CD4-positive, alpha-beta T cell (primary cell): ENCODE measurements around the gene MRE11. TPM values are rescaled to one million over a fixed set of nuclear protein-coding genes. Genes with fewer than 3 reads are reported as not detected.

Source experiments
- ATAC-seq: fragments of 200-7000 bp; cut with Tn5 transposase; one replicate; pipeline ENCODE4 v1.10.0; 2022; ENCODE audit warnings: mild to moderate bottlenecking; ENCODE audit not compliant: poor library complexity
- CTCF ChIA-PET: fragments of 350-600 bp; sonication (Branson Sonifier 250); formaldehyde crosslinking; loops from one replicate; lab custom pipeline; 2021; ENCODE audit warnings: antibody characterized with exemption, inconsistent platforms; lab: Charles Lee
- POLR2A ChIA-PET: fragments of 350-600 bp; sonication (Branson Sonifier 250); formaldehyde crosslinking; loops from one replicate; lab custom pipeline; 2021; ENCODE audit warnings: antibody characterized with exemption, inconsistent platforms; lab: Charles Lee
- DNase-seq, 14 experiments: peaks; one replicate each; pipeline ENCODE4 v3.0.0-alpha.2; 2013 to 2020; ENCODE audit warnings: mixed read lengths in 2 of 14
- H3K27ac ChIP-seq, 2 donors: one replicate each; pipeline versions ENCODE4 v1.5.1 to v1.7.0; 2013; ENCODE audit warnings: low read length in 2 of 2, low read depth in 1 of 2, mild to moderate bottlenecking in 1 of 2
- H3K27me3 ChIP-seq, 2 experiments: 1 replicate in 1 of 2; 2 replicates in 1 of 2; pipeline versions ENCODE4 v1.6.1 to v1.7.0; 2013; ENCODE audit warnings: low read length in 2 of 2, control low read depth in 1 of 2, mild to moderate bottlenecking in 1 of 2, moderate library complexity in 1 of 2; ENCODE audit not compliant: insufficient read depth in 2 of 2, control insufficient read depth in 1 of 2
- H3K36me3 ChIP-seq: one replicate; pipeline ENCODE4 v1.6.1; 2013; ENCODE audit warnings: low read length, control low read depth; ENCODE audit not compliant: insufficient read depth
- H3K4me1 ChIP-seq: one replicate; pipeline ENCODE4 v1.6.1; 2013; ENCODE audit warnings: low read length, control low read depth; ENCODE audit not compliant: insufficient read depth
- H3K4me3 ChIP-seq: one replicate; pipeline ENCODE4 v1.5.1; 2013; ENCODE audit warnings: mild to moderate bottlenecking, low read length, moderate library complexity
- H3K9me3 ChIP-seq, 2 experiments: 1 replicate in 1 of 2; 2 replicates in 1 of 2; pipeline versions ENCODE4 v1.6.1 to v1.7.0; 2013; ENCODE audit warnings: low read length in 2 of 2, mild to moderate bottlenecking in 2 of 2, control low read depth in 1 of 2, moderate library complexity in 1 of 2; ENCODE audit not compliant: control insufficient read depth in 1 of 2, insufficient read depth in 1 of 2
- H3K27ac Mint-ChIP-seq: one replicate; pipeline ENCODE4 v1.8.0; 2020; ENCODE audit warnings: mixed read lengths
- H3K27me3 Mint-ChIP-seq: one replicate; pipeline ENCODE4 v1.8.0; 2021; ENCODE audit warnings: mixed read lengths
- H3K36me3 Mint-ChIP-seq: one replicate; pipeline ENCODE4 v1.8.0; 2021; ENCODE audit warnings: low read depth, mixed read lengths
- H3K4me1 Mint-ChIP-seq: one replicate; pipeline ENCODE4 v1.8.0; 2021; ENCODE audit warnings: low read depth, mixed read lengths
- H3K4me3 Mint-ChIP-seq: one replicate; pipeline ENCODE4 v1.8.0; 2020; ENCODE audit warnings: mild to moderate bottlenecking, mixed read lengths
- H3K9me3 Mint-ChIP-seq: one replicate; pipeline ENCODE4 v1.8.0; 2020; ENCODE audit warnings: mixed read lengths
- intact Hi-C, 2 experiments: fragments of 100-400 bp; cut with DNase I in 1 of 2; cut with micrococcal nuclease in 1 of 2; formaldehyde crosslinking; loops; one replicate each; pipeline versions ENCODE4 v1.15.1 to v1.9.0; 2023 to 2025; cut with DNase I, micrococcal nuclease
- total RNA-seq, 174 experiments: library from RNA in 2 of 174; stranded (reverse) in 2 of 174; gene quantifications; one replicate each; pipeline ENCODE4 v1.2.3 and lab custom pipeline; 2021 to 2026
- TF ChIP-seq, protein P1 (sequence below): fragments of 200-600 bp; IDR thresholded peaks from one replicate; pipeline ENCODE4 v1.8.0; 2022; ENCODE audit warnings: antibody characterized with exemption, mild to moderate bottlenecking

The MRE11 gene
- total RNA-seq, 2 experiments from 2014 or later, result 17.0 to 18.6 TPM

DNA sequence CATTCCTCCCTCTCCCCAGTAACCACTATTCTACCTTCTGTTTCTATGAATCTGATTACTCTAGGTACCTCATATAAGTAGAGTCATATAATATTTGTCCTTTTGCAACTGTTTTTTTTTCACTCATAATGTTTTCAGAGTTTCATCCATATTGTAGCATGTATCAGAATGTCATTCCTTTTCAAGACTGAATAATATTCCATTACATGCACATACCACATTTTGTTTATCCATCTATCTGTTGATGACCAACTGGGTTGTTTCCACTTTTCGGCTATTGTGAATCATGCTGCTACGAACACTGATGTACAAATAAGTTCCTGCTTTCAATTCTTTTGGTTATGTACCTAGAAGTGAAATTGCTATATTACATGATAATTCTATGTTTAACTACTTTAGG lies 40.7 kb downstream of the MRE11 start:
- H3K4me1 Mint-ChIP-seq, result no peaks in the 10 kb centered on the region
- H3K27ac Mint-ChIP-seq, result no peak overlapping the region
- peaks cover 81% of the 10 kb centered on the region for H3K36me3 Mint-ChIP-seq
- H3K9me3 Mint-ChIP-seq, result no peaks in the 10 kb centered on the region
- H3K36me3 ChIP-seq, result peaks cover 8% of the 10 kb centered on the region
- no peaks in the 10 kb centered on the region for H3K9me3 ChIP-seq
- no peaks in the 10 kb centered on the region for H3K27me3 Mint-ChIP-seq
- TF ChIP-seq, protein P1, sequence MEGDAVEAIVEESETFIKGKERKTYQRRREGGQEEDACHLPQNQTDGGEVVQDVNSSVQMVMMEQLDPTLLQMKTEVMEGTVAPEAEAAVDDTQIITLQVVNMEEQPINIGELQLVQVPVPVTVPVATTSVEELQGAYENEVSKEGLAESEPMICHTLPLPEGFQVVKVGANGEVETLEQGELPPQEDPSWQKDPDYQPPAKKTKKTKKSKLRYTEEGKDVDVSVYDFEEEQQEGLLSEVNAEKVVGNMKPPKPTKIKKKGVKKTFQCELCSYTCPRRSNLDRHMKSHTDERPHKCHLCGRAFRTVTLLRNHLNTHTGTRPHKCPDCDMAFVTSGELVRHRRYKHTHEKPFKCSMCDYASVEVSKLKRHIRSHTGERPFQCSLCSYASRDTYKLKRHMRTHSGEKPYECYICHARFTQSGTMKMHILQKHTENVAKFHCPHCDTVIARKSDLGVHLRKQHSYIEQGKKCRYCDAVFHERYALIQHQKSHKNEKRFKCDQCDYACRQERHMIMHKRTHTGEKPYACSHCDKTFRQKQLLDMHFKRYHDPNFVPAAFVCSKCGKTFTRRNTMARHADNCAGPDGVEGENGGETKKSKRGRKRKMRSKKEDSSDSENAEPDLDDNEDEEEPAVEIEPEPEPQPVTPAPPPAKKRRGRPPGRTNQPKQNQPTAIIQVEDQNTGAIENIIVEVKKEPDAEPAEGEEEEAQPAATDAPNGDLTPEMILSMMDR, result no peak
- ChIA-PET CTCF (no interaction called here), POLR2A (no interaction called here)
- H3K4me1 ChIP-seq, result no peaks in the 10 kb centered on the region
- H3K27me3 ChIP-seq, result no peaks in the 10 kb centered on the region
- H3K27ac ChIP-seq, result no peak overlapping the region
- DNase-seq, result no peak
- no peak overlapping the region for H3K4me3 Mint-ChIP-seq
- no peak for ATAC-seq
- no peak overlapping the region for H3K4me3 ChIP-seq
- intact Hi-C loops, result no loop called here

DNA sequence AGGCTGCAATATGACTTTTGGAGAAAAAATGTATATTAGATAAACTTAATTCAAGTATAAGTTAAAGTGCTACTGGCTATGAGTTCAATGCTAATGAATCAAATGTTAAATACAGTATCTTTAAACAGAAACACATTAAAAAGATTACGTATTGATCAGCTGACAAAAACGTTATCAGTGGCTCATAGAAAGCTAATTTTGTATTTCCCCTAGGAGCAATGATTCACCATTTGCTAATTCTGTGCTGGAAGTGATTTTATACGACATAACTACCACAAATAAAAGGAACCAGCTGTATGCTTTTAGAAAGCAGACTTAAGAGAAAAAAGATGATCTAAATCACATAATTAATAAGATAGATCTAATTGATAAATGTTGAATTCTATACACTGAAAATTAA lies 43.6 kb downstream of the MRE11 start:
- Mint-ChIP-seq H3K4me1 (no peaks in the 10 kb centered on the region), H3K27ac (no peak overlapping the region), H3K27me3 (no peaks in the 10 kb centered on the region), H3K9me3 (no peaks in the 10 kb centered on the region), H3K36me3 (peaks cover 75% of the 10 kb centered on the region), H3K4me3 (no peak overlapping the region)
- no peaks in the 10 kb centered on the region for H3K4me1 ChIP-seq
- H3K27ac ChIP-seq, result no peak overlapping the region
- DNase-seq, result no peak
- TF ChIP-seq, protein P1, result no peak
- ChIA-PET CTCF (no interaction called here), POLR2A (no interaction called here)
- no peak for ATAC-seq
- H3K4me3 ChIP-seq, result no peak overlapping the region
- intact Hi-C loops, result no loop called here
- H3K36me3 ChIP-seq, result peaks cover 21% of the 10 kb centered on the region
- no peaks in the 10 kb centered on the region for H3K27me3 ChIP-seq
- H3K9me3 ChIP-seq, result no peaks in the 10 kb centered on the region

DNA sequence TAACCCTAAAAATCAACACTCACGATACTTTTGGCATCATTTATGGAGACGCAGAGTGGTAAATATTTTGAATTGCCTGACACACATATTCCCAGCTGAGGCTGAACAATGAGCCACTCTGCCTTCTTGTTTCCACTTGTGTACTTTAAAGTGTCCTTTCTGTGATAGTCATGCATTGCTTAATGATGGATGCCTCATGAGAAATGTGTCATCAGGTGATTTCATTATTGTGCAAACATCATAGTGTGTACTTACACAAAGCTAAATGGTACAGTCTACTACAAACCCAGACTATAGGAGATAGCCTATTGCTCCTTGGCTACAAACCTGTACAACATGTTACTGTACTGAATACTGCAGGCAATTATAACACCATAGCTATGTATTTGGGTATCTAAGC lies 44.2 kb downstream of the MRE11 start:
- ChIA-PET POLR2A (no interaction called here), CTCF (no interaction called here)
- H3K4me3 Mint-ChIP-seq, result no peak overlapping the region
- H3K27ac Mint-ChIP-seq, result no peak overlapping the region
- H3K9me3 Mint-ChIP-seq, result no peaks in the 10 kb centered on the region
- DNase-seq, result peak in 1 of 14 experiments; percentile 6
- no peak overlapping the region for H3K27ac ChIP-seq
- H3K36me3 Mint-ChIP-seq, result peaks cover 73% of the 10 kb centered on the region
- no peak for ATAC-seq
- H3K27me3 ChIP-seq, result no peaks in the 10 kb centered on the region
- no peaks in the 10 kb centered on the region for H3K4me1 Mint-ChIP-seq
- H3K27me3 Mint-ChIP-seq, result no peaks in the 10 kb centered on the region
- no peaks in the 10 kb centered on the region for H3K4me1 ChIP-seq
- H3K4me3 ChIP-seq, result no peak overlapping the region
- H3K36me3 ChIP-seq, result peaks cover 24% of the 10 kb centered on the region
- no peaks in the 10 kb centered on the region for H3K9me3 ChIP-seq
- TF ChIP-seq, protein P1, result no peak
- intact Hi-C loops, result no loop called here
